H9 (cell line): ENCODE results near the gene PDIA6. TPM values are rescaled to one million over a fixed set of nuclear protein-coding genes. Genes with fewer than 3 reads are reported as not detected.

Experiments used
- DNase-seq: peaks from one replicate; pipeline ENCODE4 v3.0.0-alpha.2; 2017
- H2AFZ ChIP-seq: one replicate; pipeline ENCODE4 v1.6.1; 2013; ENCODE audit warnings: mild to moderate bottlenecking, low read length, control low read depth, moderate library complexity
- H2AK5ac ChIP-seq: 2 replicates; pipeline ENCODE4 v1.6.1; 2013; ENCODE audit warnings: low read length, control low read depth, mixed read lengths; ENCODE audit not compliant: insufficient read length
- H2BK120ac ChIP-seq: one replicate; pipeline ENCODE4 v1.6.1; 2013; ENCODE audit warnings: low read depth, mild to moderate bottlenecking, low read length, control low read depth, inconsistent platforms; ENCODE audit not compliant: poor library complexity, severe bottlenecking
- H2BK12ac ChIP-seq: 2 replicates; pipeline ENCODE4 v1.6.1; 2013; ENCODE audit warnings: low read length, control low read depth, mixed read lengths, low read depth; ENCODE audit not compliant: insufficient read length
- H2BK15ac ChIP-seq: 2 replicates; pipeline ENCODE4 v1.6.1; 2013; ENCODE audit warnings: low read depth, low read length, control low read depth
- H2BK20ac ChIP-seq: one replicate; pipeline ENCODE4 v1.6.1; 2013; ENCODE audit warnings: low read depth, mild to moderate bottlenecking, low read length, control low read depth, inconsistent platforms; ENCODE audit not compliant: poor library complexity, severe bottlenecking
- H2BK5ac ChIP-seq: 2 replicates; pipeline ENCODE4 v1.6.1; 2013; ENCODE audit warnings: low read length, control low read depth, mixed read lengths; ENCODE audit not compliant: insufficient read length
- H3K14ac ChIP-seq: 2 replicates; pipeline ENCODE4 v1.6.1; 2013; ENCODE audit warnings: low read length, control low read depth; ENCODE audit not compliant: insufficient read depth
- H3K18ac ChIP-seq: 2 replicates; pipeline ENCODE4 v1.6.1; 2013; ENCODE audit warnings: low read depth, mild to moderate bottlenecking, mixed read lengths, low read length, control low read depth; ENCODE audit not compliant: insufficient read length
- H3K23ac ChIP-seq: 2 replicates; pipeline ENCODE4 v1.6.1; 2013; ENCODE audit warnings: low read length, control low read depth, mixed read lengths, low read depth; ENCODE audit not compliant: insufficient read length
- H3K23me2 ChIP-seq: 2 replicates; pipeline ENCODE4 v1.6.1; 2013; ENCODE audit warnings: low read depth, mild to moderate bottlenecking, mixed read lengths, low read length, control low read depth; ENCODE audit not compliant: insufficient read length, poor library complexity, severe bottlenecking
- H3K27ac ChIP-seq: 2 replicates; pipeline ENCODE4 v1.5.1; 2013; ENCODE audit warnings: low read length, control low read depth, mixed read lengths, low read depth; ENCODE audit not compliant: insufficient read length
- H3K27me3 ChIP-seq: 2 replicates; pipeline ENCODE4 v1.6.1; 2013; ENCODE audit warnings: low read length, control low read depth, inconsistent platforms; ENCODE audit not compliant: insufficient read depth
- H3K4ac ChIP-seq: 2 replicates; pipeline ENCODE4 v1.6.1; 2013; ENCODE audit warnings: low read depth, mild to moderate bottlenecking, control low read depth, inconsistent platforms, low read length, moderate library complexity
- H3K4me1 ChIP-seq: 2 replicates; pipeline ENCODE4 v1.6.1; 2013; ENCODE audit warnings: low read length, control low read depth, inconsistent platforms; ENCODE audit not compliant: insufficient read depth
- H3K4me2 ChIP-seq: 2 replicates; pipeline ENCODE4 v1.6.1; 2013; ENCODE audit warnings: low read length, control low read depth, mixed read lengths; ENCODE audit not compliant: insufficient read length, insufficient read depth
- H3K56ac ChIP-seq: 2 replicates; pipeline ENCODE4 v1.6.1; 2013; ENCODE audit warnings: low read depth, mild to moderate bottlenecking, mixed read lengths, low read length, control low read depth; ENCODE audit not compliant: insufficient read length
- H3K79me1 ChIP-seq: 2 replicates; pipeline ENCODE4 v1.6.1; 2013; ENCODE audit warnings: low read depth, mild to moderate bottlenecking, moderate library complexity, low read length, control low read depth, inconsistent platforms; ENCODE audit not compliant: insufficient read depth, poor library complexity, severe bottlenecking
- H3K79me2 ChIP-seq: 2 replicates; pipeline ENCODE4 v1.6.1; 2013; ENCODE audit warnings: low read length, control low read depth, inconsistent platforms; ENCODE audit not compliant: insufficient read depth
- H3K9ac ChIP-seq: 2 replicates; pipeline ENCODE4 v1.6.1; 2013; ENCODE audit warnings: low read length, control low read depth, mixed read lengths; ENCODE audit not compliant: insufficient read length; ENCODE audit errors: extremely low read depth
- H3K9me3 ChIP-seq: one replicate; pipeline ENCODE4 v1.6.1; 2013; ENCODE audit warnings: low read depth, low read length, inconsistent platforms; ENCODE audit not compliant: control insufficient read depth
- H3T11ph ChIP-seq: one replicate; pipeline ENCODE4 v1.6.1; 2013; ENCODE audit warnings: mild to moderate bottlenecking, low read length, control low read depth, inconsistent platforms
- H4K20me1 ChIP-seq: one replicate; pipeline ENCODE4 v1.6.1; 2013; ENCODE audit not compliant: control insufficient read depth, insufficient read length, insufficient read depth
- H4K5ac ChIP-seq: 2 replicates; pipeline ENCODE4 v1.6.1; 2013; ENCODE audit warnings: low read depth, mild to moderate bottlenecking, mixed read lengths, low read length, control low read depth; ENCODE audit not compliant: insufficient read length
- H4K8ac ChIP-seq: replicated peaks from 2 replicates; pipeline ENCODE4 v1.6.1; 2013; ENCODE audit warnings: low read length, control low read depth, mixed read lengths, low read depth; ENCODE audit not compliant: insufficient read length
- H4K91ac ChIP-seq: 2 replicates; pipeline ENCODE4 v1.6.1; 2013; ENCODE audit warnings: low read depth, mild to moderate bottlenecking, moderate library complexity, mixed read lengths, low read length, control low read depth; ENCODE audit not compliant: insufficient read length
- H3K27ac Mint-ChIP-seq, 3 experiments: 2 replicates in 2 of 3; 3 replicates in 1 of 3; pipeline ENCODE4 v1.8.0; 2020 to 2021; ENCODE audit warnings: mixed read lengths in 3 of 3, mild to moderate bottlenecking in 1 of 3, moderate library complexity in 1 of 3
- H3K27me3 Mint-ChIP-seq: 2 replicates; pipeline ENCODE4 v1.8.0; 2021; ENCODE audit warnings: low read depth, mild to moderate bottlenecking, moderate library complexity, mixed read lengths
- H3K36me3 Mint-ChIP-seq, 3 experiments: 2 replicates in 2 of 3; 3 replicates in 1 of 3; pipeline ENCODE4 v1.8.0; 2020 to 2021; ENCODE audit warnings: low read depth in 3 of 3, mixed read lengths in 3 of 3; ENCODE audit not compliant: insufficient read depth in 1 of 3
- H3K4me1 Mint-ChIP-seq, 2 experiments: 2 replicates each; pipeline ENCODE4 v1.8.0; 2020; ENCODE audit warnings: mixed read lengths in 2 of 2
- H3K4me3 Mint-ChIP-seq, 2 experiments: 2 replicates in 1 of 2; 3 replicates in 1 of 2; pipeline ENCODE4 v1.8.0; 2020 to 2021; ENCODE audit warnings: mild to moderate bottlenecking in 2 of 2, mixed read lengths in 2 of 2, moderate library complexity in 1 of 2
- H3K9me3 Mint-ChIP-seq, 2 experiments: 2 replicates in 1 of 2; 3 replicates in 1 of 2; pipeline ENCODE4 v1.8.0; 2020; ENCODE audit warnings: mild to moderate bottlenecking in 2 of 2, mixed read lengths in 2 of 2, moderate library complexity in 1 of 2
- WGBS: extraction: QIAGEN DNeasy Blood & Tissue Kit; methylation state at CpG from one replicate; pipeline ENCODE4 v1.1.7; 2013; ENCODE audit warnings: missing lambda C conversion rate, low lambda C conversion rate, mixed read lengths; ENCODE audit not compliant: insufficient read length; ENCODE audit errors: extremely low coverage; 5-methylcytosine and 5-hydroxymethylcytosine counted together
- total RNA-seq: library from RNA; stranded (reverse); gene quantifications from 2 replicates; pipeline ENCODE4 v1.2.1, GENCODE V29; 2021
- TF ChIP-seq, protein P1 (sequence below): fragments of 200-600 bp; sonication (generic); conservative IDR thresholded peaks from 3 replicates; pipeline ENCODE4 v1.8.0; 2021; ENCODE audit warnings: antibody characterized with exemption, mild to moderate bottlenecking

Gene PDIA6
- total RNA-seq, 1 experiment from 2014 or later = 301 TPM

DNA sequence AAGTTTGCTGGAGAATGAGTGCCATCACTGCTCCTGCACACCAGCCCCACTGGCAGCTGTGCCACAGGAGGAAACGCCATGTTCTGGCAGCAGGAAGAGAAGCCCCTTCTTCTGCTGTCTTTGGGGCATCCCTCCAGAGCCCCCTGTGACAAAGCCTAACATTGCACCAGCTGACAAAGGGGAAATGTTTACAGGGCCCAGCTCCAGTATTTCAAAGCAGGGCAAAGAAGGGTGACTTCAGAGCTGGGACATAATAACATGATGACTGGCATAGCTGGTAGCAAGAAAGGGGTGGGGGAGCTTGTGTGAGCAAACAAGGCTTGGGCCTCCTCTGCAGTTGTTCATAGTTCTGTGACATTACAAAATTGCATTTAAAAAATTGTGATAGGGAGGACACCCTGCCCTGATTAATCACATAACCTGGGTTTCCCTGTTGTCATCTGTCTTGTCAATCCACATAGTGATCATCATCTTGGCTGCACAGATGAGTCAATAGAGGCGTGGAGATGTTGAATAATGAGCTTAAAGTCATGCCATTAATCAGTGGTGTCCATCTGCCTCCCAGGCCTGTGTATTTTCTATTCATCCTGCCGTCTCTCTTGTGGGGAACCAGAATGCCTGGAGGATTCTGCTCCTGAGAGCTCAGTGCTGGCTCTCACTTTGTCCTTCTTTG, 29.1 kb upstream of the PDIA6 start:
- H3T11ph ChIP-seq = no peak overlapping the region
- WGBS = no CpG with 5 or more reads among the region's 3 CpGs
- no peak overlapping the region for H4K5ac ChIP-seq
- DNase-seq = no peak
- no peak overlapping the region for H3K14ac ChIP-seq
- peaks cover 3% of the 10 kb centered on the region; the same call in 1 of the 2 replicates for H3K4me1 ChIP-seq
- H3K4me2 ChIP-seq = no peak overlapping the region
- H3K79me1 ChIP-seq = no peaks in the 10 kb centered on the region
- peaks cover 2 to 21% (median 5%) of the 10 kb centered on the region in 3 experiments; a peak in 6 of 7 replicates for H3K36me3 Mint-ChIP-seq
- no peaks in the 10 kb centered on the region for H3K27me3 ChIP-seq
- no peak overlapping the region for H2BK20ac ChIP-seq
- no peak overlapping the region for H3K27ac Mint-ChIP-seq
- H3K18ac ChIP-seq = no peak overlapping the region
- no peak overlapping the region for H2BK15ac ChIP-seq
- no peak overlapping the region for H3K4ac ChIP-seq
- no peak overlapping the region for H4K8ac ChIP-seq
- H3K4me1 Mint-ChIP-seq = peaks cover 25% of the 10 kb centered on the region in 2 experiments
- no peak overlapping the region for H2BK5ac ChIP-seq
- no peaks in the 10 kb centered on the region for H3K9me3 ChIP-seq
- H3K23ac ChIP-seq = no peak overlapping the region
- TF ChIP-seq, protein P1, sequence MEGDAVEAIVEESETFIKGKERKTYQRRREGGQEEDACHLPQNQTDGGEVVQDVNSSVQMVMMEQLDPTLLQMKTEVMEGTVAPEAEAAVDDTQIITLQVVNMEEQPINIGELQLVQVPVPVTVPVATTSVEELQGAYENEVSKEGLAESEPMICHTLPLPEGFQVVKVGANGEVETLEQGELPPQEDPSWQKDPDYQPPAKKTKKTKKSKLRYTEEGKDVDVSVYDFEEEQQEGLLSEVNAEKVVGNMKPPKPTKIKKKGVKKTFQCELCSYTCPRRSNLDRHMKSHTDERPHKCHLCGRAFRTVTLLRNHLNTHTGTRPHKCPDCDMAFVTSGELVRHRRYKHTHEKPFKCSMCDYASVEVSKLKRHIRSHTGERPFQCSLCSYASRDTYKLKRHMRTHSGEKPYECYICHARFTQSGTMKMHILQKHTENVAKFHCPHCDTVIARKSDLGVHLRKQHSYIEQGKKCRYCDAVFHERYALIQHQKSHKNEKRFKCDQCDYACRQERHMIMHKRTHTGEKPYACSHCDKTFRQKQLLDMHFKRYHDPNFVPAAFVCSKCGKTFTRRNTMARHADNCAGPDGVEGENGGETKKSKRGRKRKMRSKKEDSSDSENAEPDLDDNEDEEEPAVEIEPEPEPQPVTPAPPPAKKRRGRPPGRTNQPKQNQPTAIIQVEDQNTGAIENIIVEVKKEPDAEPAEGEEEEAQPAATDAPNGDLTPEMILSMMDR = no peak
- H2AK5ac ChIP-seq = no peak overlapping the region
- no peak overlapping the region for H2BK12ac ChIP-seq
- no peak overlapping the region for H2BK120ac ChIP-seq
- H3K27ac ChIP-seq = no peak overlapping the region
- H3K27me3 Mint-ChIP-seq = peaks cover 12% of the 10 kb centered on the region
- H3K56ac ChIP-seq = no peak overlapping the region
- peaks cover 25 to 26% of the 10 kb centered on the region in 2 experiments for H3K9me3 Mint-ChIP-seq
- no peaks in the 10 kb centered on the region for H4K20me1 ChIP-seq
- H3K79me2 ChIP-seq = no peaks in the 10 kb centered on the region
- H3K9ac ChIP-seq = no peak overlapping the region
- no peaks in the 10 kb centered on the region for H3K23me2 ChIP-seq
- no peak overlapping the region for H3K4me3 Mint-ChIP-seq
- H4K91ac ChIP-seq = no peak overlapping the region
- no peak overlapping the region for H2AFZ ChIP-seq
